ENCODE data around the gene PPIA.
A peak's percentile ranks its signal among the peaks of the same experiment; 100 is the strongest.

The PPIA gene

DNA sequence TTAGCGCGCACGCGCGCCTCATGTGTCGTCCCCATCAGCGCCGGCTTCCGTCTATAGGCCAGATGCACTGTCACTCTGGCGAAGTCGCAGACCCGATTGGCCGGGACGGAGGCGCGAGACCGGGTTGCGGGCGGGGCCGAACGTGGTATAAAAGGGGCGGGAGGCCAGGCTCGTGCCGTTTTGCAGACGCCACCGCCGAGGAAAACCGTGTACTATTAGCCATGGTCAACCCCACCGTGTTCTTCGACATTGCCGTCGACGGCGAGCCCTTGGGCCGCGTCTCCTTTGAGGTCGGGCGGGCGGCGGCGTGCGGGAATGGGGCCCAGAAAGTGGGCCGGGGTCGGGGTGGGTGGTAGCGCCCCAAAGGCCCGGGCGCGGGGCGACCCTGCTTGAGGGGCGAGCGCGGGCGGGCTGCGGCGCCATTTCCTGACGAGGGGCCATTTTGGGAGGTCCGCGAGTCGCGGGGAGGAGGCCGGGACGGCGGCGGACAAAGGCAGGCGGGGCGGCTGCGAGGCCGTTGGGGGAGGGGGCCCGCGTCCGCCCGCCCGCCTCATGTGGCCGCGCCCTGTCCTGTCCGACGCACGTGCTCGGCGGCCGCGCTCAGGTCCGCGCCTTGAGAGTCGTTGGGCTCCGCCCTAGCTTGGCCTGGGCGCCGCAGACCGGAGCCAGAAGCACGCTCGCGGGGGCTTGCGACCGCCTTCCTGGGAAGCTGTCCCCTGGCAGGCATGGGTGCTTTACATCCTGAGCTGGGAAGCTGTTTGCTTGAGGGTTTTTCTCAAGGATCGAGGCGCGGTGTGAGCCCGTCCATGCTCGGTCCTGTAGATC, at the start of gene PPIA:
Gene PPIA (plus strand): TSS at position 178 of the 825 bp plus-strand sequence. CDS start 44 bp downstream, at position 222.
- peak; percentile 97 for DNase-seq (ENCODE audit: low spot score)

DNA sequence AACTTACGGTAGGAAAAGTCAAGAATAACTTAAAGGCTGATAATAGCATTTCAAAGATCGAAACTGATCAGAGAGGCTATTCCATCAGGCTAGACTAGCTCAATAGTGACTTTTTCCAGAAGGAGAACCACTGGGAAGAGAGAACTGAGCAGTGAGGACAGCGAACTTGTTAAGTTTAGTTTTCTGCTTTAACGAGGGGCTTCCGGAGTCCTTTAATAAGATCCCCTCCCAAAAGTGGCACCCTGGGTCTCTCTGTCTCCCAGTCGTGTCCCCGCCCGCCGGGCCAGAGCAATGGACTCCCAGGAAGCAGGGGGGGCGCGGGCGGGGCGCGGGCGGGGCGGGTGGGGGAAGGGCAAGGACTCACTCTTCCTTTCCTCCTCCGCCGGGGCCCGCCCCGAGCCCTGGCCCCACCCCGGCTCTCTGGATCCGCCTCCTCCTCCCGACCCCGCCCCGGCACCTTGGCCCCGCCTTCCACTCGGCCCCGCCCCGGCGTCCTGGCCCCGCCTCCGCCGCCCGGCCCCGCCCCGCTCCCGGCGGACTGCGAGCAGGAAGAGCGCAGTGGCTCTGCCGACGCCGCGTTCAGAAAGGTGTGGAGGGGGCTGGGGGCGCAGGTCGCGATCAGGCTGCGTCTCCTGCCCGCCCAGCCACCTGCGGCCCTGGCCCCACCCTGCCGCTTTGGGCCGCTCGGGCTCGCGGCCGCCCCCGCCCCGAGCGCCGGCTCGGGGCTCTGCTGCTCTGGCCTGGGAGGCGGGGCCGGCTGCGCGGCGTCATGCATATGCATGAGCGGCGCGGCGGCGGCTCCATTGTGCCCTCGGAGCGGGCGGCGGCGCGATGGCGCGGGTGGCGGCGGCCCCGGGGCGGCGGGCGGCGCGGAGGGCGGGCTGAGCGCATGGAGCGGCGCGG, 48.2 kb upstream of the PPIA start, which contains the start of gene ZMIZ2:
Gene ZMIZ2 (plus strand): TSS at position 803 of the 903 bp plus-strand sequence. CDS start 7,403 bp downstream, outside the sequence.
- DNase-seq (ENCODE audit: low spot score) = peak; percentile 81

DNA sequence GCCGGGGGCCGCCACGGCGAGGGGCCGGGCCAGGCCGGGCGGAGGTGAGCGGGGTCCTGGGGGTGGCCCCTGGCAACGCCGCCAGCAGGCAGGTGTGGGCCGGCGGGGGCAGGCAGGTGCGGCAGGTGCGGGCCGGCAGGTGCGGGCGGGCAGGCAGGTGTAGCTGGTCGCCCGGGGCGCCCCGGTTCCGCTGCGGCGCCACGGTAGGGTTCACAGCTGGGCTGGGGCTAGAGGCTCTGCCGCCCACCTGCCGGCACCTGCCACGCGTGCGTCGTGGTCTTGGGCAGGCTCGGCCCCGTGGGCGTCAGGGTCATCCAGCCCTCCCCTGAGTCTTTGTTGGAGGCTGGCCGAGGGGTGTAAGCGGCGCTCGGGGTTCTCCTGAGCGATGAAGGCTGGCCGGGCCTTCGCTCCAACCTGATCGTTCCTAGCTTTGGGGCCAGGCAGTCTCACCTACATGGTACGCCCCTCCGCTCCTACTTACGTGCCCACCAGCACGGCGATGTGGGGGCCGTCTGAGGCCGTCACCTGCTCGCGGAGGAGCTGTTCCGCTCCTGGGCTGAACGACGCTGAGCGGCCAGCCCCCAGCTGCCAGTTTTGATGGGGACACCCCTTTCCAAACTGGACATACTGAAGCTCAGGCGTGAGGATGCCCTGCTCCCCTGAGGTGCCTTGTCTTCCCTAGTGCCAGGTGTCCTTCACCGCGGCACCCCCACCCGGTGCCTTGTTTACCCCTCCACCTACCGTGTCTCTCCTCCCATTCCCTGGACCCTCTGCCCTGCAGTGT, 47.3 kb upstream of the PPIA start:
- DNase-seq (ENCODE audit: low spot score) = no peak

DNA sequence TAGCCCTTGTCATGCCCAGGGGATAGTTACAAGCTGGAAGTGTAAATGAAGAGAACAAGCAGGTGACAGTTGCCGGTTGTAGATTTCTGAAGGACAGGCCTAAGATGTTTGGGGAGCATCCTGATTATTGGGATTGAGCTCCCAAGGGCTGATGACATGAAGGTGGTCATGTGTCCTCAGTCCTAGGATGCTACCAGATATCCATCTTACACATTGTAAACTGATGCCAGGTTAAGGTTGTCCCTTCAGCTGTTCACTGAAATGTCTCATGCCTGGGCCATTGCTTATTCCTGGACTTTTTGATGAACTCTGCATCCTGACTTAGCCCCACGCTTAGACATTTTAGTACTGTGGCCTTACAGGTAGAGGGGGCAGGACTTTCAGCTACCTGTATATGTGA, 46.5 kb upstream of the PPIA start:
- DNase-seq (ENCODE audit: low spot score) = no peak

DNA sequence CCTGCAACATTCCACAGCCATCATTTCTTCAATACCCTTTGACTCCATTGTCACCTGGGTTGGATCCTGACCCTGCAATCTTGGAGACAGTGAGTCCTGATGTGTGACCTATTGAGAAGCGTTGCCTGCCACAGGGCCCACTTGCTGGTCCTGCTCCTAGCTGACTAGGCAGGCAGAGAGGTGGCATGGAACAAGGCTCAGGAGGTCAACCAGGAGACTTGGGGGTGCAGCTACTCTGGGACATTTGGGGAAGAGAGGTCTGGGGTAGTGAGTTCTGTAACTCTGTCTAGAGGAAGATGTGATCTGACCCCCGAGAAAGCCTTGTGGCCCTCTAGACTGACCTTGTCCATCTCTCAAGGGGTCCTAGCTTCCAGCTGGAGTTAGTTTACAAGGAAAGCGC, 46.1 kb upstream of the PPIA start:
- no peak for DNase-seq (ENCODE audit: low spot score)

DNA sequence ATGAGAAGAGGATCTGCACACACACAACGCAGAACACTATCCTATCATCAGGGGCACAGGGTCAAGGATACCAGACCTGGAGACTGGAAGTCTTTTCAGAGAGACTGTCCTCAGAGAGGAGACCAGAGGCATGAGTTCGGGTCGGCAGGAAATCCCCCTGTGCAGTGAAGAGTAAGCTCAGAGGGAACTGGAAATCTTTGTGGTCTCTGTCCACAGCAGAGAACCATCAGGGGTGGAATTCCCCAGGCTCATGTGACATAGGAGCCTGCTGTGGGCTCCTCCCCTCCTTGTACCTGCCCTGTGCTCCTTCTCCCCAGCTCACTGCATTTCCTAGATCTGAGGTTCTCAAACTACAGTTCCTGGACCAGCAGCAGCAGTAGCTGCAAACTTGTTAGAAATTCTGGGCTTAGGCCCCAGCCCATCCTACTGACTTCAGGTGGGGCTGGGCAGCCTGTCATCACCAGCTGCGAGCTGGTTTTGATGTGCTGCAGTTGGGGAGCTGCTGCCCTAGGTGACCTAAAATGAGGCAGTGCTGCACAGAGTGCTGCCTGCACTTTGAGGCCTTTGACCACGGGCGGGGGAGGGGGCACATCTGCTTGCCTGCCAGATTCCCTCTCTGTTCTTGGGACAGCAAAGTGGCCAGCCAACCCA, 45.4 kb upstream of the PPIA start:
- no peak for DNase-seq (ENCODE audit: low spot score)

DNA sequence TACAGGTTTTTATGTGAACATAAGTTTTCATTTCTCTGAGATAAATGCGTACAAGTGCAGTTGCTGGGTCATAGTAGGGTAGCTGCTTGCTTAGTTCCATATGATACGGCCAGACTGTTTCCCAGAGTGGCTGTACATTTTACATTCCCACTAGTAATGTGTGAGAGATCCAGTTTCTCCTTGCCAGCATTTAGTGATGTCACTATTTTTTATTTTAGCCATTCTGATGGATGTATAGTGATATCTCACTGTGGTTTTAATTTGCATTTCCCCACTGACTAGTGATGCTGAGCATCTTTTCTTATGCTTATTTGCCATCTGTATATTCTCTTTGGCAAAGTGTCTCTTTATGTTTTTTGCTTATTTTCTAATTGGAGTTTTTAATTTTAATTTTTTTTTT, 43.7 kb upstream of the PPIA start:
- DNase-seq (ENCODE audit: low spot score) = no peak

DNA sequence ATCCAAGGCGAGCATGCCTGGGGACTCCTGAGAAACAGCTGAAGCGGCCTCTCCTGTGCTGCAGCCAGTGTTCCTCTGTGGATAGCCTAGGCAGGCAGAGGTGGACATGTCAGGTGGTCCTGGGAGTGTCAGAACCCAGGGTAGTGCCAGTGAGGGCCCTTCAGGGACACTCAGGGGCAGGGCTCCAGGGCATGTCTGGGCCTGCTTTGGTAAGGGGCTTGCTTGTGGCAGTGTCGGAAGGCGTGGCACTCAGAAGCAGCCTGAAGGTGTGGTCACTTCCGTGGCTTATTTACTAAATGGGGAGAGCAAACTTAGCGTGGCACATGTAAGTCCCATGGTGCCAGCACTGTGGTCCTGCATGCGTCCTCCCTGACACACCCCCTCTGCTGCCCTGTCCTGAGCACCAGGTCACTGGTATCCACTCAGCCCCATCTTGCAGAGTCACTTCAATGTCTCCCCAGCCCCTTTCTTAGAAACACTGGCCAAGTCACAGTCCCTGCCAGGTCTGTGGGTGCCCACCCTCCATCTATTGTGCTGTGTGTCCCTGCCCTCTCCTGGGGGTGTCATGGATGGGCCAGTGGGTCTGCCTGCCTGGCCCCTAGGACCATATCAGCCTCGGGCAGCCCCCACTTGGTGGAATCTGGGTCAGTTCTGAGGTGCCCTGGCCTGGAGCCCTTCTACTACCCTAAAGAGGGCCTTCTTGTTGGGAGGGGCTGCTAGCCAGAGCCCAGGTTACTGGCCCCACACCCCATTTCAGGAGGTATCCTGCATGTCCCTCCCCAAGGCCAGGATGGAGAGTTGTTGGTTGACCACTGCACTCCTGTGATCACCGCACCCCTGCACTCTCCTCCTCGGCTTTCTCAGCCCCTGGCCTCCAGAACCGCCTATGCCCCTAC, 41.4 kb upstream of the PPIA start:
- DNase-seq (ENCODE audit: low spot score) = no peak

DNA sequence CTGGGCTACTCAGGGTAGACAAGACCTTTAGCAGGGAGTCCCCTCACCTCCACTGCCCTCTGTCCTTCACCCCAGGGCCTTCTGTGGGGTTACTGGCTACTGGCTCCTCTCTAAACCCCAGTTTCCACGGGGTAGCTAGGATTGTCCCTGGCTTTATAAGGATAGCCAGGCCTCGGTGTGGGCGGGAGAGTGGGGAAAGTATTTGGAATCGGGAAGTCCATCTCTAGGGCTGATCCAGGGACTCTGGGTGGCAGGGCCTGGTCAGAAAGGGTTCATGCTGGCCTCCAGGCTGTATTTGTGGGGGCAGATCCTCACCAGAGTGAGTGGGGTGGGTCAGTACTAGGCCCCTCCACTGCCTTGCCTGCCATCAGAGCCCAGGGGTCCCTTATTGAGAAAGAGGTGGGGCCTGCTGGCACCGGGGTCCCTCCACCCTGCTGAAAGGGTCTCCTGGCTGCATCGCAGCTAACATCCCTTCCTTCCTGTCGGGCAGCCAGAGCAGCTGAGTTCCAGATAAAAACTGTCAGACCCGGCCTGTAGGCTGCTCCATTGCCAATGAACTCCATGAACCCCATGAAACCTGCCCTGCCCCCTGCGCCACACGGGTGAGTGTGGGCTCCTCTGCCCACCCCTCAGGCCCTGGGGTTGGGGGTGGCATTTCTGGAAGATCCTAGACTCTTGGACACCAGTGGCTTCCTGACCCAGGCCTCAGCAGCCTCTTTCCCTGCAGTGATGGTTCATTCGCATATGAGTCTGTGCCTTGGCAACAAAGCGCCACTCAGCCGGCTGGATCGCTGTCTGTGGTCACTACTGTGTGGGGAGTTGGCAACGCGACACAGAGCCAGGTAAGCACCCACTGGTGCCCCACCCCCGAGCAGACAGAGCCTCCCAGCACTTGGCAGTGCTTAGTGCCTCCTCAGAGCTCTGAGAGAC, 40.5 kb upstream of the PPIA start:
- no peak for DNase-seq (ENCODE audit: low spot score)

DNA sequence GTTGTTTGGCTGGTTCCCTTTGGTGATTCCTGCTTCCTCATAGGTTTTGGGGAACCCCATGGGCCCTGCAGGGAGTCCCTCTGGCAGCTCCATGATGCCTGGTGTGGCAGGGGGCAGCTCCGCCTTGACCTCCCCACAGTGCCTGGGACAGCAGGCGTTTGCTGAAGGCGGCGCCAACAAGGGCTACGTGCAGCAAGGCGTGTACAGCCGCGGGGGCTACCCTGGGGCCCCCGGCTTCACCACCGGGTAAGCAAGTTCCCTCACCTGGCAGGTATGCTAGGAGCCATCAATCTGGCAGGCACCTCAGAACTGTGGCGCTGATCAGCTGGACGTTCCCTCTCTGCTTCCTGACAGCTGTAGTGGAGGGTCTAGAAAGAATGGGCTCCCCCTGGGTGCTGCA, 39.6 kb upstream of the PPIA start:
- DNase-seq (ENCODE audit: low spot score) = no peak

DNA sequence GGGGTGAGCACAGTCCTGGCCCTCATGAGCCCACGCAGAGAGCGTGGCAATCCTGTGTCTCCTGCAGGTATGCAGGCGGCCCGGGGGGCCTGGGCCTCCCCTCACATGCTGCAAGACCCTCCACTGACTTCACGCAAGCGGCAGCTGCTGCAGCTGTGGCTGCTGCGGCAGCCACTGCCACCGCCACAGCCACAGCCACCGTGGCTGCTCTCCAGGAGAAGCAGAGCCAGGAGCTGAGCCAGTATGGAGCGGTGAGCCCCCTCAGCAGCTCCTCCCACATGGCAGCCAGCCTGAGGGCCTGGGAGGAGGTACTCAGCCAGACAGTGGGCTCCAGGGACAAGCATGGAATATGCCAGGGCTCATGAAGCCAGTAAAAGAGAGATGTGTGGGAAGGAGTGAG, 39.2 kb upstream of the PPIA start:
- DNase-seq (ENCODE audit: low spot score) = no peak

DNA sequence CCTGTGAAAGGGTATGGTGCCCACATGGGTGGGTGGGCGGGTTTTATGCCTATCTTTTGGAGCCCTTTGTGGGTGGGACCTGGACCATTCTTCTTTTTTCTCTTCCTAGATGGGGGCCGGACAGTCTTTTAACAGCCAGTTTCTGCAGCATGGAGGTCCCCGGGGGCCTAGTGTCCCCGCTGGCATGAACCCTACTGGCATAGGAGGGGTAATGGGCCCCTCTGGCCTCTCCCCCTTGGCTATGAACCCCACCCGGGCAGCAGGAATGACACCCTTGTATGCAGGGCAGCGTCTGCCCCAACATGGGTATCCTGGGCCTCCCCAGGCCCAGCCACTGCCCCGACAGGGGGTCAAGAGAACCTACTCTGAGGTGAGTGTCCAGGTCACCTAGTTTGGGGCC, 38.7 kb upstream of the PPIA start:
- DNase-seq (ENCODE audit: low spot score) = no peak

DNA sequence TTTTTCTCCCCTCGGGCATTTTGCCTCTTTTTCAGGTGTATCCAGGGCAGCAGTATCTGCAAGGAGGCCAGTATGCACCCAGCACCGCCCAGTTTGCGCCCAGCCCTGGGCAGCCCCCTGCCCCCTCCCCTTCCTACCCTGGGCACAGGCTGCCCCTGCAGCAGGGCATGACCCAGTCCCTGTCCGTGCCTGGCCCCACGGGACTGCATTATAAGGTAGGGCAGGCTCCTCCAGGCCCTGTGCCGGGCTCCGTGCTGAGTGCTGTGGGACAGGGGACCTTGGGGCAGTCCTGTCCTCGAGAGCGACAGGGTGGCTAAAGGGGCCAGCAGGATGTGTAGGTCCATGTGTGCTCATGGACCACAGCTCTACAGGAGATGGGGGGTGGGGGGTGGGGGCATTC, 37.2 kb upstream of the PPIA start:
- no peak for DNase-seq (ENCODE audit: low spot score)

DNA sequence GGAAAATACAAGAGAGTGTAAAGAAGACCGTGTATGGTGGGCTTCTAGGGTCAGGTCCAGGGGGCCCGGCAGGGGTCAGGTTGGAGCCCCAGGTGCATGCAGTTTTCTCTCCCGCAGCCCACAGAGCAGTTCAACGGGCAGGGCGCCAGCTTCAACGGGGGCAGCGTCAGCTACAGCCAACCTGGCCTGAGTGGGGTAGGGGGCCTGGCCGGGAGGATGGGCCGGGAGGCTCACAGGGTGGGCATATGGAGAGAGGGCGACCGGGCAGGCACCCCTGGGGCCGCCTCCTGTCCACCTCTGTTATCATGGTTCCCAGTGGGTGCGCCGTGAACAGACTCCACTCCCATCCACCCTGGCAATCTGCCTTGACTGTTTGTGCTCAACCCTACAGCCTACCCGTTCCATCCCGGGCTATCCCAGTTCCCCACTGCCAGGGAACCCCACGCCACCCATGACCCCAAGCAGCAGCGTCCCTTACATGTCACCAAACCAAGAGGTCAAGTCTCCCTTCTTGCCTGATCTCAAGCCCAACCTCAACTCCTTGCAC, 36.4 kb upstream of the PPIA start:
- no peak for DNase-seq (ENCODE audit: low spot score)

DNA sequence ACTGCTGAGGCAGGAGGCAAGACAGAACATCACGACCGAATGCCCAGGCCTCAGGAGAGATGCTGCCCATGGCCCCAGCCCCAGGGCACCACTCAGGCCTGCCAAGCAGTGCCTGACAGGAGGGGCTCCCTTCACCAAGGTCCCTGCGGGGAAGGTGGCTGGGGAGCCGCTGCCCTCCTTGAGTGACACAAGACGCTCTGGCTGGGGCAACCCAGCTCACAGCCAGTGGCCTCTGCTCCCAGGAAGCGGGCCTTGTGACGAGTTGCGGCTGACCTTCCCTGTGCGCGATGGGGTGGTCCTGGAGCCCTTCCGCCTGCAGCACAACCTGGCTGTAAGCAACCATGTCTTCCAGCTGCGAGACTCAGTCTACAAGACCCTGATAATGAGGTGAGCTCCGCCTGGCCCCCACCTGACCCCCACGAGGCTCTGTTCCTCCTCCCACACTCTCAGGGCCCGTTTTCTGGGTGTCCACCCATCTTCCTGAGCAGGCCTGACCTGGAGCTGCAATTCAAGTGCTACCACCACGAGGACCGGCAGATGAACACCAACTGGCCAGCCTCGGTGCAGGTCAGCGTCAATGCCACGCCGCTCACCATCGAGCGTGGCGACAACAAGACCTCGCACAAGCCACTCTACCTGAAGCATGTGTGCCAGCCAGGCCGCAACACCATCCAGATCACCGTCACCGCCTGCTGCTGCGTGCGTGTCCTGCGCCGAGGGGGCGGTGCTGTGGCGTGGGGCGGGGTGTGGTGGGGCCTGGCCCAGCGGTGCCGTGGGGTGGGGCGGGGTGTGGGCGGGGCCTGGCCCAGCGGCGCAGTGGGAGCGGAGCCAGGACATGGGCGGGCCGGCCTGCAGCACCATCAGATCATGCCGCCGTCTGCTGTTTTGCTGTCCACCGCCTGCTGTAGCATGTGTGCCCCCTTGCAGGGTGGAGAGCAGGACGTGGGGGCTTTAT, 35.0 kb upstream of the PPIA start:
- DNase-seq (ENCODE audit: low spot score) = no peak

DNA sequence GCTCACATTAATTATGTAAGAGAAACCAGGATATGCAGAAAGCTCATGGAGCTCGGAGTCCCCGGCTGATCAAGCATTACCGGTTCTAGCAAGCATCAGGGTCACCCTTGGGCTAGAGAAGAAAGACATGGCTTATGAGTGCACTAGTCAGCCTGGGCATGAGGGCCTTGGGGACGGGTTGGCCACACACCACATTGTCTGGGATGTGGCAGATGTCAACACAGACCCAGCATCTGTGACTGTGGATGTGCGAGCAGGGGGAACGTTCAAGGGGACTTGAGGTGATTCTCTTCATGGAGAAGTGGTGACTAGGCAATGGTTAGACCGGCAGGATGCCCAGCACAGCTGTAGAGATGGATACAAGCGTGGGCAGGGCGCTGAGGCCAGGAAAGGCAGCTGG, 34.2 kb upstream of the PPIA start:
- no peak for DNase-seq (ENCODE audit: low spot score)

DNA sequence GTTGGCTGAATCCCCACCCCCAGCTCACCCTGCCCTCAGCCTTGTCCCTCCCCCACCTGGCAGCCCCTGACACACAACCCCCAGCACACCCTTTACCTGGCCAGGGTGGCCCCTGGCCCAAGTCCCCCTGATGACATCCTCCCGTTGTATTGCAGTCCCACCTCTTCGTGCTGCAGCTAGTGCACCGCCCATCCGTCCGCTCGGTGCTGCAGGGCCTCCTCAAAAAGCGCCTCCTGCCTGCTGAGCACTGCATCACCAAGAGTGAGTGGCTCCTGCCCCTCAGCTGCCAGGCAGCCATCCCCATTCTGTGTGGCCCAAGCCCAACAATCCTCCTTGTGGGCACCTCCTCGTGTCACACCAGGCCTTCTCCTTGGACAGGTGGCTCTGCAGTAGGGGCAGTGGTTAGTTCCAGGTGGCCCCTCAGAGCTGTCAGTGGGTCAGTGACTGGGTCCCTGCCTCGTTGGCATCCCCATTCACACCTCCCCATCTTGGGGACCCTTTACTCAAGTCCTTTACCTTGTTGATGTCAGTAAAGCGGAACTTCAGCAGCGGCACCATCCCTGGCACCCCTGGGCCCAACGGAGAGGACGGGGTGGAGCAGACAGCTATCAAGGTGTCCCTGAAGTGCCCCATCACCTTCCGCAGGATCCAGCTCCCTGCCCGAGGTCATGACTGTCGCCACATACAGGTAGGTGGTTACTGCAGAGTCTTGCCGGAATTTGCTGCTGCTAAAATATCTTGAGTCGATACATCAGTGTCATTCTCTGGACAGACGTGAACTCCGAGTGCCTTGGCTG, 33.6 kb upstream of the PPIA start:
- no peak for DNase-seq (ENCODE audit: low spot score)
